NCI-H2227 (cell line): ENCODE data around the gene RPL36.
"Not testable (repeated sequence)": the region's sequence is repeated elsewhere in the genome, so short reads cannot be mapped to it uniquely, and the experiment has no call there.

ENCODE experiments used
- DNase-seq: peaks from one replicate; lab custom pipeline; 2025; ENCODE audit not compliant: unreplicated experiment; lab: John Stamatoyannopoulos, UW

RPL36 gene

GRCh38 chr19:5688262-5688881 is 1.7 kb upstream of the RPL36 start:
- DNase-seq = not testable (repeated sequence)

- DNase-seq = peak; percentile 54
Observed at GRCh38 chr19:5690955-5691821, 1.1 kb downstream of the RPL36 start.

GRCh38 chr19:5691822-5692722 is 2.0 kb downstream of the RPL36 start:
- no peak for DNase-seq

GRCh38 chr19:5692723-5693194 is 2.7 kb downstream of the RPL36 start:
- DNase-seq = no peak

- no peak for DNase-seq
Observed at GRCh38 chr19:5693195-5694166, 3.4 kb downstream of the RPL36 start.

- no peak for DNase-seq
Observed at GRCh38 chr19:5694167-5694955, 4.3 kb downstream of the RPL36 start.

GRCh38 chr19:5694956-5695648 is 5.0 kb downstream of the RPL36 start:
- DNase-seq = no peak

- no peak for DNase-seq
Observed at GRCh38 chr19:5695649-5696195, 5.6 kb downstream of the RPL36 start.

GRCh38 chr19:5696196-5697021 is 6.3 kb downstream of the RPL36 start:
- no peak for DNase-seq

GRCh38 chr19:5697022-5697889 is 7.2 kb downstream of the RPL36 start:
- no peak for DNase-seq

- DNase-seq = no peak
Observed at GRCh38 chr19:5697890-5698634, 8.0 kb downstream of the RPL36 start.

- DNase-seq = no peak
Observed at GRCh38 chr19:5698635-5699422, 8.7 kb downstream of the RPL36 start.

GRCh38 chr19:5700455-5701092 is 10.5 kb downstream of the RPL36 start:
- DNase-seq = no peak

GRCh38 chr19:5702053-5702410 is 11.9 kb downstream of the RPL36 start:
- not testable (repeated sequence) for DNase-seq
